Stimulated activated CD8-positive, alpha-beta memory T cell treated with anti-CD3 and anti-CD28 coated beads, Interleukin-15, amount 100 ng/mL, for 48 hours (primary cell): ENCODE results near the gene SBF1.
"Not testable (repeated sequence)": the region's sequence is repeated elsewhere in the genome, so short reads cannot be mapped to it uniquely, and the experiment has no call there.

ENCODE experiments used
- DNase-seq, 2 donors: peaks; one replicate each; pipeline ENCODE4 v3.0.0-alpha.2; 2020; ENCODE audit warnings: low read depth in 2 of 2

Gene SBF1

GRCh38 chr22:50474710-50475651 is at the start of gene SBF1:
Gene SBF1, minus strand, starts transcription at chr22:50475035. Its CDS starts 195 bp downstream, at chr22:50474840.
- DNase-seq = peak; percentile 85 to 88

- DNase-seq = no peak
Observed at GRCh38 chr22:50523806-50524675, 49.2 kb upstream of the SBF1 start.

DNA sequence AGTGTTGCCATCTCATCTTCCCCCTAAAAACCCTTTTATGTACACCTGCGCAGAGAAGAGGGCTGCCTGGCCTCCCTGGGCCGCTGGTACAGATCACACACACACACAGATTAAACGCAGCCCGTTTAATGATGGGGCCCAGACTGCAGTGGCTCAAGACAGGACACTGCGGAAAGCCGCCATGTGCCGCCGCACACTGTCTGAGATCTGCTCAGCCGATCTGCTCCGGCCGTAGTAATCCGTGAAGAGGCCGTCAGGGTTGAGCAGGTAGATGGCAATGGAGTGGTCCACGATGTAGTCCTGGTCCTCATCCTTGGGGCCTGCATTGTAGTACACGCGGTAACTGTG is 48.6 kb upstream of the SBF1 start:
- no peak for DNase-seq

GRCh38 chr22:50522806-50523438 is 48.1 kb upstream of the SBF1 start:
- no peak for DNase-seq

DNA sequence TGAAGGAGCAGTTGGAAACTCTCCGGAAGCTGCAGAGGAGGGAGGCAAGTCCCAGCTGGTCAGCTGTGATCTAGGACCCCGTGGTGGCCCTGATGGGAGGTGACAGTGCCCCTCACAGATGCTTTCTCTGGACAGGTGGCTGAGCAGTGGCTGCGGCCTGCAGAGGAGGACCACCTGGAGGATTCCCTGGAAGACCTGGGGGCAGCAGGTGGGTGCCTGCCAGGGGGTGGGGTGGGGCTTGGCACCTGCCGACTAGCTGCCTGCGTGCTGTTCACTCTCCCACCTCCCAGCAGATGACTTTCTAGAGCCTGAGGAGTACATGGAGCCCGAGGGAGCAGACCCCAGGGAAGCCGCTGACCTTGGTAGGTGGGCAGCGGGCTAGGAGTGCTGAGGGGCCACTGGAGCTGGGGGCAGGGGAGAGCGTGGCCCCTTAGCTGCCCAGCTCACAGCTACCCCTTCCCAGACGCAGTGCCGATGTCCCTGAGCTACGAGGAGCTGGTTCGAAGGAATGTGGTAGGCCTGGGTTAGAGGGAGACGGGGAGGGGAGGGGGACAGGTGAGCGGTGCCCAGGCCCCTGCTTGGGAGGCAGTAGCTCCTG is 47.5 kb upstream of the SBF1 start:
- DNase-seq = no peak

GRCh38 chr22:50521710-50522109 is 46.9 kb upstream of the SBF1 start:
- no peak for DNase-seq

- DNase-seq = no peak
Observed at GRCh38 chr22:50520826-50521453, 46.1 kb upstream of the SBF1 start.

- DNase-seq = not testable (repeated sequence)
Observed at GRCh38 chr22:50520184-50520583, 45.3 kb upstream of the SBF1 start.

DNA sequence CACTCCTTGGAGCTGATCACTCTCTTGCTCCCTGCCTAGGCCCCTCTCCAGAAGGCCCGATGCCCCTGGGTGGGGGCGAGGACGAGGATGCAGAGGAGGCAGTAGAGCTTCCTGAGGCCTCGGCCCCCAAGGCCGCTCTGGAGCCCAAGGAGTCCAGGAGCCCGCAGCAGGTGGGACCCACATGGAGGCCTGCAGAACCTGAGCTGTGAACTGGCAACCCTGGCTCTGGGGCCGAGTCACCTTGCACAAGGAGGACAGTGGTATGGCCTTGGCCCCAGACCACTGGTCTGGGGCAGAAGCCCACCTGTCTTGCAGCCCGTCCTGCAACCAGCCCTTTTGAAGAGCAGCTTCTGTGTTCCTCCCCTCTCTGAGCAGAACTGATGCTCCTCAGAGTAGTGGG is 44.3 kb upstream of the SBF1 start:
- no peak for DNase-seq

DNA sequence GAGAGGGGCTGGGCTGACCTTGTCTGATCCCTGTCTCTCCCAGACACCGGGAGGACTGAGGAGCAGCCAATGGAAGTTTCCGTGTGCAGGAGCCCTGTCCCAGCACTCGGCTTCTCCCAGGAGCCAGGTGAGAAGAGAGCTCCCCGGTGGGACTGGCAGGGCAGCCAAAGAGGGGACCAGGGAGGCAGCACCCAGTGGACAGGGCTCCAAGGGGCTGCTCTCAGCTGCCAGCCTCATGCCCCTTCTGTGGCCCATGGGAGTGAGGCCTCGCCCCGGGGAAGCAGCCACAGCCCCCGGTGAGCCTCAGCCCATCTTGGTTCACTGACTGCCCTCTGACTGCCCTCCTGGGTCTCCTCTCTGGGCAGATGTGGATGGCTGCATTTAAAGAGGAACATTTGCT is 43.8 kb upstream of the SBF1 start:
- DNase-seq = no peak

DNA sequence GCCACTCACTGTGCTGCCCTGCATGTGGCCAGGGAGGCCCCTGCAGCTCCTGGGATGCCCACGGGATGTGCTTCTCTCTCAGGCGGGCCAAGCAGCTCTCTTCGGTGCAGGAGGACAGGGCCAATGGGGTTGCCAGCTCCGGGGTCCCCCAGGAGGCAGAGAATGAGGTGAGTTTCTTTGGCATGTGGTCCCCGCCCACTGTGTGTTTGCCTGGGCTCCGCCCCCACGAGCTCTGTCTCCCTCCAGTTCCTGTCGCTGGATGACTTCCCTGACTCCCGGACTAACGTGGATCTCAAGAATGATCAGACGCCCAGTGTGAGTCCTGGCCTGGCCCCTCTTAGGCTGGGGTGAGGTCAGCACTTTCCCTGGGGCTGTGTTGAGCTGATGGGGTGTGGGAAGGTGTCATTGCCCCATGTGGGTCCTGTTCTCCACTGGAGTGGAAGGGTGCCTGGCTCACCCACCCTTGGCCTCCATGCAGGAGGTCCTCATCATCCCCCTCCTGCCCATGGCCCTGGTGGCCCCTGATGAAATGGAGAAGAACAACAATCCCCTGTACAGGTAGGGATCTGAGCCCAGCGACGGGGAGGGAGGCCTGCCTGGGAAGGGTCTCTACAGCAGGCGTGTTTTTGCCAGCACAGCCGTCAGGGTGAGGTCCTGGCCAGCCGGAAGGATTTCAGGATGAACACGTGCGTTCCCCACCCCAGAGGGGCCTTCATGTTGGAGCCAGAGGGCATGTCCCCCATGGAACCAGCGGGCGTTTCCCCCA is 42.8 kb upstream of the SBF1 start:
- DNase-seq = no peak

- DNase-seq = no peak
Observed at GRCh38 chr22:50516891-50517290, 42.1 kb upstream of the SBF1 start.

DNA sequence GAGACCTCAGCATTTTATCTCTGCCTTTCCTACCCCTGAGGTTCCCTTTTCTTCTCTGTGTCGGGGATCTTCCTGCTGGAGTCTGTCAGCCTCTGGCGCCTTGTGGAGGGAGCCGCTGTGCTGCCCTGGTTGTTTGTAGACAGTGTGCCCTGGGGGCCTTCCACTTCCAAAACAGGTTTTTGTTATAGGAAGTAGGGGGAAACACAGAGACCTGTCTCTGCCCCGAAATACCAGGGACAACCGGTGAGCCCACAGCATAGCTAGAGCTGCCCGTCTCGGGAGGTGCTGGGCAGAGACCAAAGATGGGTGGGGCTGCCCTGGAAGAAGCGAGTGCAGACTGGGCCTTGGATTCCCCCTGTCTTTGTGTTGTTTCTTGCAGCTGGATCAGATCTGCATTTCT is 41.2 kb upstream of the SBF1 start:
- DNase-seq = no peak

DNA sequence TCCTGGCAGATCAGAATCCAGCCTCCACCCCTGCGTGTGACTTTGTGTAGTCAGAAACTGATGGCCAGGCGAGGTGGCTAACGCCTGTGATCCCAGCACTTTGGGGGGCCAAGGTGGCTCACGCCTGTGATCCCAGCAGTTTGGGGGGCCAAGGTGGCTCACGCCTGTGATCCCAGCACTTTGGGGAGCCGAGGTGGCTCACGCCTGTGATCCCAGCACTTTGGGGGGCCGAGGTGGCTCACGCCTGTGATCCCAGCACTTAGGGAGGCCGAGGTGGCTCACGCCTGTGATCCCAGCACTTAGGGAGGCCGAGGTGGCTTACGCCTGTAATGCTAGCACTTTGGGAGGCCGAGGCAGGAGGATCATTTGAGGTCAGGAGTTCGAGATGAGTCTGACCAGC is 38.3 kb upstream of the SBF1 start:
- no peak for DNase-seq

- DNase-seq = no peak
Observed at GRCh38 chr22:50508897-50509296, 34.1 kb upstream of the SBF1 start.

DNA sequence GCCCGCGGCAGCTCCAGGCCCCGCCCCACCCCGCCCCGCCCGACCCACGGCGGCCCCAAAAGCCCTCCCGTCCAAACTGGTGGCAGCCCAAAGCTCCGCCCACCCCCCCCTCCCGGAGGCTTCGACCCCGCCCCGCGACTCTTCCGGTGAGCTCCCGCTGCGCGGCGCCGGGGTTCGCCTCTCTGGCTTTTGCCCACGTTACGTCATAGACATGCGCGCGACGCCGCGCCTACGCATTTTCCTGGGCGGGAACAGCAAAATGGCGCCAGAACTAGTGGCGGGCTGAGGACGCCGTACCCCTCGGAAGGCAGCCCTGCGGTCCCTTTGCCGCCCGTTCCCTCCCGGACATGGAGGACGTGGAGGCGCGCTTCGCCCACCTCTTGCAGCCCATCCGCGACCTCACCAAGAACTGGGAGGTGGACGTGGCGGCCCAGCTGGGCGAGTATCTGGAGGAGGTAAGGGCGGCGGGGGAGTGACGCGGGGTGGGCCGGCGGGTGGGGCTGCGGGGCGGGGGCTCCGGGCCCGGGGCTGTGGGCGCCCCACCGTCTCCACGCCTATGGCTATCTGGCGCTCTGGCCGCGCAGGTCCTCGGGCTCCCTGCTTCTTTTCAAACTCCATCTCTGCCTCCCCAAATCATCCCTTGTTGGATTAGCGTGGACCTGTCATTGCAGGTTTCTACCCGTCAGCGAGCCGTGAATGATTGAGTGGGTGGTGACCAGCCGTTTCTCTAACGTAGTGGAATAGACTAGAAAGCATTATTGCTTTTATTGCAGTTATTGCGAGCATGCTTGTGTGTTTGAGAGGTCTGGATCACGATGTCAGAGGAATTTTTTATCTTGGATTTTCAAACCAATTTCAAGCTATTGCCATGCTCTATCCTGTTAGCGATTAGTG is 33.4 kb upstream of the SBF1 start, which contains the start of gene NCAPH2:
Gene NCAPH2 (plus strand): TSS at position 234 of the 894 bp plus-strand sequence. CDS start 114 bp downstream, at position 348.
- peak; percentile 94 to 97 for DNase-seq

DNA sequence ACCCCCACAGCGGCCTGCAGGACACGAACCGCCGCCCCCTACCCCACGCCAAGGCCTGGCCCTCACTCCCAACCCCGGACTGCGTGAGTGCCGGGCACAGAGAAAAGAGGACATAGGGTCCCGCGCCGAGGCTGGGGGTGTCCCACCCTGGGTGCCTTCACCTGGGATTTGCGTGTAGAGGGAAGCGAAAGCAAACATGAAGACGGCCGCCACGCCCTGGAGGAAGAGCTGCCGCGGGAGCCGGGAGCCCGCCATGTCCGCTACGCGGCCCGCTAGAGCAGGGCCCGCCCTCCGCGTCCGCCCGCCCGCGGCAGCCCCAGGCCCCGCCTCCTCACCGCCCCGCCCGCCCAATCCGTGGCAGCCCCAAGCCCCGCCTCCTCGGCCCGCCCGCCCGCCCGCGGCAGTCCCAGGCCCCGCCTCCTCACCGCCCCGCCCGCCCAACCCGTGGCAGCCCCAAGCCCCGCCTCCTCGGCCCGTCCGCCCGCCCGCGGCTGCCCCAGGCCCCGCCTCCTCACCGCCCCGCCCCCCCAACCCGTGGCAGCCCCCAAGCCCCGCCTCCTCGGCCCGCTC is 32.7 kb upstream of the SBF1 start, which contains the start of gene LMF2:
Gene LMF2 (minus strand): TSS at position 282 of the 570 bp plus-strand sequence. CDS start 27 bp downstream, at position 255.
- peak; percentile 89 to 90 for DNase-seq

- DNase-seq = no peak
Observed at GRCh38 chr22:50506611-50507420, 32.0 kb upstream of the SBF1 start.
